NCI-H1694 (cell line): ENCODE measurements around the gene ISG20.
A peak's percentile ranks its signal among the peaks of the same experiment; 100 is the strongest.
"Not testable (repeated sequence)": the region's sequence is repeated elsewhere in the genome, so short reads cannot be mapped to it uniquely, and the experiment has no call there.

ENCODE experiments used
- DNase-seq: peaks from one replicate; lab custom pipeline; 2025; lab: John Stamatoyannopoulos, UW

The ISG20 gene

DNA sequence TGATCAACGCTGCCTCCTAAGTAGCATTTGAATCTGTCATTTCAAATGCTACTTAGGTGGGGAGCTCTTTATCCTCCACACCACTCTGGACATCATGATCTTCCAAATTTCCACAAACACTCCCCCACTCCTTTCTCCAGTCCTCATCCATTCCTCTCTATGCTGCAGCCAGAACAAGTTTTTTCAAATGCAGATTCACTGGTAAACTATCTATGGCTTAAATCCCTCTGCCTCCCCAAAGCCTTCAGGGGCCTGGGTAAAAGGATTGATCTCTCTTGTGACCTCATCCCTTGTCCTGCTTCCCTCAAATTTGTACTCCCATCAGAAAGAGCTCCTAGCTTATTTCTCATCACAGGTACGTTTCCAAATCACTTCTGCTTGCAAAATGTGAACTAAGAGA lies 19.0 kb upstream of the ISG20 start:
- DNase-seq = no peak

DNA sequence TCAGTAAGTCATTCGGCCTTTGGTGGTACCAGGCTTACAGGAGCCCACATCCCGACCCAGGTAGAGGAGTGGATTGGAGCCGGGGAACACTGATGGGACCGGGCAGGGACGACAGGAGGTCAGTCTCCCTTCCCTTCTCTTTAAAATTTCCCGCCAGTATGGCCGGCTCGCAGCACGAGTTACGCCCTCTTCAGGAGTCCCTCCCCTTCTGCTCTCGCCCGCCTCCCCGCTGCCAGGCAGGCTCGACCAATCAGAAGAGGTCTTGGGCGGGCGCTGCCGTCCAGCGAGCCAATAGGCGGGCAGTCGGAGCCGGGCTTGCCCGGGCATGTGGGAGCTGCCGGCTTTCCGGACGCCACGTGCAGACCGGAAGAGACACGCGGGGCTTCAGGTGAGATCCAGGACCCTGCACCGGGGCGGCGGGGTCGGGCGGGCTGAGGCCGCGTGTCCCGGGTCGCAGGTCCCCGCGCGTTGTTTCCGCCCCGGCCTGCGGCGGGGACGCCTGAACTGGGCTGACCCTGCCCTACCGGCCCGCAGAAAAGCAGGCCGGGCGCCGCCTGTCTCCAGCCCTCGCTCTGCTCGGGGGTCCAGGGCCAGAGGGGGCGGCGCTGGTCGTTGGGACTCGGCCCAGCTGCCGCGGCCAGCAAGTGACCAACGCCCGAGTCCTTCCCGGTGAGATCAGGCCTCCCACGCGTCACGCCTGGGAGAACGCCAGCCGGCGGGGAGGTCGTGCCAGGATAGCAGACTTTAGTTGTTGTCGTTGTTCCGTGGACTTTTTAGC lies 17.6 kb upstream of the ISG20 start, which contains the start of gene AEN:
TSS of gene AEN (plus strand) at position 346 of the 778 bp plus-strand sequence. CDS start 4,870 bp downstream, outside the sequence.
- DNase-seq = peak; percentile 81

DNA sequence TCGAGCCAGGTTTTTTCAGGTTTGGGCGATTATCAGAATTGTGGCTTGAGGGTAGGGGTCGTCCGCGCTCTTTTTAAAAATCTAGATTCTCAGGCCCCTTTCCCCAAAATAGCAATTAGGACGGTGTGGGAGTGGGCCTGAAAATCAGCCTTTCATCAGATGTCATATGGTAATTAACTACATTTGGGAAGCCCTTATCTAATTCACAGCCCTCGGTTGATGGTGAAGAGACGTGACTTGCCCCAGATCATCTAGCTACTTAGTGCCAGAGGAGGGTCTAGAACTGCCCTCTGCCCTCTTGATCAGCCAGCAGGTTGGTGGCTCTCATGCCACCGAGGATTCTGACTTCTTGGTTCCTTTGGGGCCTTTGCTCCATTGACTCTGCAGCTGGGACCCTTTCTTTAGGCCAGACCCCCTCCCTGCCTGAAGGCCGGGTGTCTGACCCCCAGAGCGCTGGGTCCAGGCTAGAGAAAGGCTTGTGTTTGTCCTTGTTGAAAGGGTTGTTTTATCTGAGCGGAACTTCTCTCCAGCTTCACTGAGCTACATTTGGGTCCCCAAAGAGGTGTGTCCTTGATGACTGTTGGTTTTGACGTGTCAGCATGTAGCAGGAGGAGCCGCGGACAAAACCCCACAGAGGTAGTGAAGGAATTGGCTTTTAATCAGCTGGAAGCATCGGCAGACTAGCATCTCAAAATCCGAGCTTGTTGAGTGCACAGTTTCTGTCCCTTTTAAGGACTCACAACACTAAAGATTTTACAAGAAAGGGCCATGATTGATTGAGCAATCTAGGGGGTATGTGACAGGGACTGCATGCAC lies 16.8 kb upstream of the ISG20 start:
- DNase-seq = no peak

DNA sequence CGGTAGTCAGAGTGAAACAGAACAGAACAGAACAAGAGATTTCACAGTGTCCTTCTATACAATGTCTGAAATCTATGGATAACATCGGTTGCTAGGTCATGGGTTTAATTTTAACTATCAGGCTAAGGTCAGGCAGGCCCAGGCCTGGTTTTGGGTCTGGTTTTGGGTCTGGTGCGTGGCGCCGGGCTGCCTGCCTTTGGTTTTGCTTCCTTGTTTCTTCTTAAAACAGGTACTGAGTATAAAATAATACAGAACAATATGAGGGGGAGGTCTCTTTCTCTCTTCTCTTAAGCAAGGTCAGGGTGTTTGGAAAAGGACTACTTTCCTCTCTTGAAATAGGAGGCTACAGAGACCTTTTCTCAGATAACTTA lies 16.2 kb upstream of the ISG20 start:
- no peak for DNase-seq

DNA sequence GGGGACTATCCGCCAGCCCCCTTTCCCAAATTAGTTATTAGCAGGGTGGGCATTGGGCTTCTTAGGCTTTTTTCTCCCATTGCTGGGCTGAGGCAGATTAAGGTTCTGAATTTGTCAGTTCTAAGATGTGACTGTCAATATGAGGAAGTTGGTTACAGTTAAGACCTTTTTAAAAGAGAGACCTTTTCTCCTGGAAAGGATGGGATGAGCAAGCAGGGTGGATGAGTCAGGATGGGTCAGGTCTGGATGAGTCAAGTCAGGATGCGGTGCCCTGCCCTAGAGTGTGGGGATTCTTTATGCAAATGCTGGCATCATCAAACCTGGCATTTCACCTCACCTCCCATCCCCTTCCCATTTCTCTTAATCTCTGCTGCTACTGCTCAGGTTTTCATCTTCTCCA lies 15.8 kb upstream of the ISG20 start:
- DNase-seq = no peak

DNA sequence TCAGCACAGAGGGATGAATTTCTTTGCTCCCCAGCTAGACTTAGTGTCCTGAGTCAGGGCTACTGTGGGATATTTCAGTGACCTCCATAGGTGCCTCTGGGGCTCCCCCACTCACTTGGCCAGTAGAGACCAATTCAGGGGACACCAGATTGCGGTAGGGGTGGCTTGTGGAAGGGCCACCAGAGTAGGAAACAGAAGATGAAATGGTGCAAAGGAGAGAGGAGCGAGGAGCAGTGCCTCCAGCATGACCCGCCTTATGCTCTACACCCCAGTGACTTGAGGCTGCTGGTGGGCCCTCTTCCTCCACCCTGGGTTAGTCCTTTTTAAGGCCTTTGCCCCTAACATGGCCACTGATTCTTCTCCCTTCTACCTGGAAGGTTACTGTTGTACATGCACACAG lies 15.2 kb upstream of the ISG20 start:
- no peak for DNase-seq

DNA sequence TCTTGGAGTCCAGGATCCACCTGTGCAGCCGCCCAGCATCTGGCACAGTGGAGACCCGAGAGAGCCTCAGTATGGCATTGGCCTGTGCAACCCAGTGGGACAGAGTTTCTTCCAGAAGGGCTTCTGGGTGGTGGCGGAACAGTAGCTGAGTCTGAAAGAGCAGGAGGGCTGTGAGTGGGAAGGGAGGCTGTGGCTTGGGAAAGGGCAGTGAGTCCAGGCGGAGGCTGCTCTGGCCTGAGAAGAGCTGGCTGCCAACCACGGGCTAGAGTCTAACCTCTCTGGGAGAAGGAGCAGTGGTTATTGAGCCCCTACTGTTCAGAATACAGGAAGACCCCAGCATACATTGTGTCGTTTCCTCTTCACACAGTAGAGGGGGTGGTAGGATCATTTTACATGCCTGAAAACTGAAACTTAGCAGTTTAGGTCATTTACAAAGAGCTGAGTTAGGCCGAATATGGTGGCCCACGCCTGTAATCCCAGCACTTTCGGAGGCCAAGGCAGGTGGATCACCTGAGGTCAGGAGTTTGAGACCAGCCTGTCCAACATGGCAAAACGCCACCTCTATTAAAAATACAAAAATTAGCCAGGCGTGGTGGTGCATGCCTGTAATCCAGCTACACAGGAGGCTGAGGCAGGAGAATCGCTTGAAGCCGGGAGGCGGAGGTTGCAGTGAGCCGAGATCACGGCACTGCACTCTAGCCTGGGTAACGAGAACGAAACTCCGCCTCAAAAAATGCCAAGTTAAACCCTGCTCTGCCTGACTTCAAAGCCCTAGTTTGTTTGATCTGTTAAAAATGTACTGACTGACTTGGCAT lies 14.5 kb upstream of the ISG20 start:
- DNase-seq = no peak

DNA sequence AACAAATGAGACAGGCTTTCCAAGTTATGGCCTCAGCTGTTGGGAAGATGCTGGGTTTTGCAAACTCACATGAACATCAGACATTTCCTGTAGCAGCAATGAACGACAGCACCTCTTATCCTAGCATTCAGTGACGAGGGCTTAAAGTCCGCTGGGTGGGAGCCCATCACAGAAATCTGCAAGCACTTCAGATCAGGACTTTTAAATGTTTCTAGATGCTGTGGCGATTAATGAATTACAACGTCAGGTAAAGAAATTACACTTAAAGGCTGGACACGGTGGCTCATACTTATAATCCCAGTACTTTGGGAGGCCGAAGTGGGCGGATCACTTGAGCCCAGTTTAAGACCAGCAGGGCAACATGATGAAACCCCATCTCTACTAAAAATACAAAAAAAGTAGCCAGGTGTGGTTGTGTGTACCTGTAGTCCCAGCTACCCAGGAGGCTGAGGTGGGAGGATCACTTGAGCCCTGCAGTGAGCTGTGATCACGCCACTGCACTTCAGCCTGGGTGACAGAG lies 13.8 kb upstream of the ISG20 start:
- no peak for DNase-seq

DNA sequence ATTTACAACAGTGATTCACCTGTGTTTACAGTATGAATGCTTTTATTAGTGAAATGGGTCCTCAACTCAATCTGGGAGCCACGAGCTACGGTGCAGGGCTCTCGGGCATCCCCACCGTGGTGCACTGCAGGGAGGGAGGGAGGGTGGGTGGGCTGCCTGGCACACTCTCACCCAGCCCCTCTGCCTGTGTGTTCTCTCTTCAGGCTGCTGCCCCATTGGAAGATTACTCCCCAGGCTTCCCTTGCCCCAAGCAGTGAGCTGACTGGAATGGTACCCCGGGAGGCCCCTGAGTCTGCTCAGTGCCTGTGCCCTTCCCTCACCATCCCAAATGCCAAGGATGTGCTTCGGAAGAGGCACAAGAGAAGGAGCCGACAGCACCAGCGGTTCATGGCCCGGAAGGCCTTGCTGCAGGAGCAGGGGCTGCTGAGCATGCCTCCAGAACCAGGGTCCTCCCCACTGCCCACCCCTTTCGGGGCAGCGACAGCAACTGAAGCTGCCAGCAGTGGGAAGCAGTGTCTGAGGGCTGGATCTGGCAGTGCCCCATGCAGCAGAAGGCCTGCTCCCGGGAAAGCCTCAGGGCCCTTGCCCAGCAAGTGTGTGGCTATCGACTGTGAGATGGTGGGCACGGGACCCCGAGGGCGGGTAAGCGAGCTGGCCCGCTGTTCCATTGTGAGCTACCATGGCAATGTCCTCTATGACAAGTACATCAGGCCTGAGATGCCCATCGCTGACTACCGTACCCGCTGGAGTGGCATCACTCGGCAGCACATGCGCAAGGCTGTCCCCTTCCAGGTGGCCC lies 12.7 kb upstream of the ISG20 start:
- DNase-seq = no peak

DNA sequence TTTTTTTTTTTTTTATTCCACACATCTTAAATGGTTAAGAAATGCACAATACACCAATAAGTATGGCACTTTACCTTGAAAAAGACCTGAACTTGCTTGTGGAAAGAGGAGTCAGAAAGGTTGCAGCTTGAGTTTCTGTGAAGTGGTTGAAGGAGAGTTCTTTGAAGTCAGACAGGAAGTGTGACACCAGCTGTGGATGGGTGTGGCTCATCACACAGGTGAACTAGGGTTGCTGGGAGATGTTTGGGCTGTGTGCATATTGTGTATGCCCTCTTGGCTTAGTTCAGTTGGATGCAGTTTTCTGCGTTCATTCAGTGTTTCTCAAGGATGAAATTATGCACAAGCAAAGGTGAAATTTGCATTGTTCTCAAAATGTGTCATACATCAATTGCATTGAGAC lies 11.4 kb upstream of the ISG20 start:
- no peak for DNase-seq

DNA sequence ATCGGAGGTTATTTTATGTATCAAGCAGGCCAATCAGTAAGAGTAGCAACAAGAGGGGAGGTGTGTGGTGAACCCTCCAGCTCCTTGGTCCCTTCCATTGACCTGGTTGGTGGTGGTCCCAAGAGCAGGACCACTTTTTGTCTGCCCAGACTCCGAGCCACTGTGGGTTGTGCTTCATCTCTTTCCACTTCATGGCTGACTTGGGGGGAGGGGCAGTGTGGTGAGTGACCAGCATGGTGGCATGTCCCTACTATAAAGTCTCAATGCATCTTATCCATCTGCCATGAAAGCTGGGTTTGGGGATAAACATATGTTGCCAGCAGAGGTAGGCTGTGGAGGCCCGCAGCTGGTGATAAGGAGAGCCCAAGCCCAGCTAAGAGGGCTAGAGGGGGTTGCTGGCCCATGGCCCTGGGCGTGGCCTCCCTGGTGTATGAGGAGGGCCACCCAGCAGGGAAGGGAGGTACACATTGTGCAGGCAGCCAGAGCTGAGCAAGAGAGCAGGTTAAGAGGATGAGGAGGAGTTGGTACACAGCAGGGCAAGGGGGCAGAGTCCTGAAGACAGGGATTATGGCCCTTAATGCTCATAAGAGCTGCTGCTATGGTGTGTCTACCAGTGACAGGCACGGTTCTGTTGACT lies 10.7 kb upstream of the ISG20 start:
- no peak for DNase-seq

DNA sequence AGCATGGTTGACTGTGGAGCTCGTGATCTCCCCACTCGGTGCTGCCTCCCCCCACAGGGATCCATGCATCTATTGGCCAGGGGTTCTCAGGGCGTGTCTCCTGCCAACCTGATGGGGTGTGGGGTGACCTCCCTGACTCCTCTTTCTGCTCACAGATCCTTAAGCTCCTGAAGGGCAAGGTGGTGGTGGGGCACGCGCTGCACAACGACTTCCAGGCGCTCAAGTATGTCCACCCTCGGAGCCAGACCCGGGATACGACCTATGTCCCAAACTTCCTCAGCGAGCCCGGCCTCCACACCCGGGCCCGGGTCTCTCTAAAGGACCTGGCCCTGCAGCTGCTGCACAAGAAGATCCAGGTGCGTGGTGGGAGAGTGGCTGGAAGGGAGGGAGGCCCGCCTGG lies 9.7 kb upstream of the ISG20 start:
- DNase-seq = no peak

DNA sequence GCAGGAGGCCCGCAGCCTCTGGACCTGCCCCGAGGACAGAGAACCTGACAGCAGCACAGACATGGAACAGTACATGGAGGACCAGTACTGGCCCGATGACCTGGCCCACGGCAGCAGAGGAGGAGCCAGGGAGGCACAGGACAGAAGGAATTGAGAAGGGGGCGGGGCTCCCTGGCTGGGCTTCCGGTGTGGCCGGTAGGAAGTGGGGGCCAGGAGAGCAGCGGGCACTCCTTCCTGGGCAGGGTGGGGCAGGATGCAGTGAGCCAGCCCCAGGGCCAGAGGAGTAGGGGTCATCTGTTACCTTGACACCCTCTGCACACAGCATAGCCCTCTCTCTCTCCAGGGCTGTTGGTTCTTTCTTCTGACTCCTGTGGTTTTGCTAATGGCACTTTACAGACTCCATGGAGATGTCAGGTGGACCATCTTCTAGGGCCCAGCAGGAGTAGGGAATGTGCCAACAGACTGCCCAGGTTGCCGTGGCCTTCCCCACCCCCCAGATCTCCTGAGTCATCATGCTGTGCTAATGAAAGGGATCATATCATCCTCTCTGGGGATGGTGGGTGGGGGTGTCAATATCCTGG lies 8.6 kb upstream of the ISG20 start:
- DNase-seq = no peak

DNA sequence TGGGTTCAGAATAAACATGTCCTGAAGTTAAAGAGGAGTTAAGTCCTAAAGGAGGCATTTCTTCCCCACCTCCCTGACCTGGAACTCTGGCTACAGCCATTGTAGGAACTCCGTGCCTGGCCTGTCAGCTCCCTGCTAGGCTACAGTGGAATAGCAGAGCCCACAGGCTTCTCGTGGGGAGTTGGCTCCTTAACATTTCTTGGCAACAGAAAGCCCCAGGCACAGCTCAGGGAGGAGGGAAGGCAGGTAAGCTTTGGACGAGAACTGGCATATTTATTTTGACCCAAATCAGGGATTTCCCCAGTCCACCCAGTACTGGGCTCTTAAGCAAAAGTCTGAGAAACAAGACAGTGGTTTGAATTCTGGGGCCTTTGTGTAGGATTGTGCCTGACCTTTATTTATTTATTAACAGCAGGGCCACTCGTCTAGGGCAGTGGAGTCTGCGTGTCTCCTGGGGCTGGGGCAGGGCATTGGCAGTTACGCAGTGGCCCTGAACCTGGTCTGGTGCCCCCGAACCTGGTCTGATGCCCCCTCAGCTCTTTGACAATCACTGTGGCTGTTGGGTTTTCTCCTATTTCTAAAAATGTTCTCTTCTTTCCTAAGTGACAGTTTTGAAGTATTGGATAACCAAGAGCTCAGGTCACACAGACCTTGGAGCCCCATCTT lies 7.9 kb upstream of the ISG20 start:
- no peak for DNase-seq

DNA sequence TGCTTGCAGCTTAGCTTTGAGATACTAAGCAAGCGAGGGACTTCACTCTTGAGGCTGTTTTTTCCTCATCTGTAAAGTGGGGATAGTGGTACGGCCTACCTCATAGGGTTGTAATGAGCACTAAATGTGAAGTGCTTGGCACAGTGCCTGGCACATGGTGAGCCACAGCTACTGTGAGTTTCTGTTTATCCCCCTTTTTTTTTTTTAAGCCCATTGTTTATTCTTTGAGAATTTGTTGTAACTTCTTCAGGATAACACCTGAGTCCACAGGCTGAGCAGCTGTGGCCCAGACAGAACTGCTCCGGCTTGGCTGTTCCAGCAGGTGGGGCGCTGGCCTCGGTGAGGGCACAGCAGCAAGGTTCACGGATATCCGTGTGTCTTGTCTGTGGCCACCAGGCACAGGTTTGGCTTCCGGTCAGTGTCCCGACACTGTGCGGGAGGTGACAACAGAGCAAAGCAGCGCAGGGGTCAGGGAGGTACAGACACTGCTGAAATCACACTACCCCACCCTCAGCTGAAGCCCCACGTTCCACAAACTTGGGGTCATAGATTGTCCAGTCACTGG lies 7.3 kb upstream of the ISG20 start:
- DNase-seq = no peak

DNA sequence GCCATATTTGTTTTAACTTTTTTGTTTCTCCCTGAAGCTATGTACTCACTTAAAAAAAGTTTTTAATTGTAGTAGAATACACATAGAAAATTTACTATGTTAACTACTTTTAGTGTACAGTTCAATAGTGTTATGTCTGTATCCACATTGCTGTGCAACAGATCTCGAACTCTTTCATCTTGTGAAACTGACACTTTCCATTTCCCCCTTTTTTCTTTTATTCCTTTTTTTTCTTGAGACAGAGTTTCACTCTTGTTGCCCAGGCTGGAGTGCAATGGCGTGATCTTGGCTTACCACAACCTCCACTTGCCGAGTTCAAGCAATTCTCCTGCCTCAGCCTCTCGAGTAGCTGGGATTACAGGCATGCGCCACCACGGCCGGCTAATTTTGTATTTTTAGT lies 6.0 kb upstream of the ISG20 start:
- DNase-seq = not testable (repeated sequence)

DNA sequence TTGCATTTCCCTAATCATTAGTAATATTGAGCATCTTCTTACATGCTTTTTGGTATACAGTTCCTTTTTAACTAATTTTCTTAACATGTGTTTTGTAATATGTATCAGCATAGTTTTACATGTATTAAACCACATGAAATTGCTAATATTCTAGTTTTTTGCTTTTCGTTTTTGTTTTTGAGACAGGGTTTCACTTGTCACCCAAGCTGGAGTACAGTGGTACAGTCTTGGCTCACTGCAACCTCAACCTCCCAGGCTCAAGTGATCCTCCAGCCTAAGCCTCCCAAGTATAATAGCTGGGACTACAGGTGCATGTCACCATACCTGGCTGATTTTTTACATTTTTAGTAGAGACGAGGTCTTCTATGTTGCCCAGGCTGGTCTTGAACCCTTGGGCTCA lies 4.4 kb upstream of the ISG20 start:
- no peak for DNase-seq

DNA sequence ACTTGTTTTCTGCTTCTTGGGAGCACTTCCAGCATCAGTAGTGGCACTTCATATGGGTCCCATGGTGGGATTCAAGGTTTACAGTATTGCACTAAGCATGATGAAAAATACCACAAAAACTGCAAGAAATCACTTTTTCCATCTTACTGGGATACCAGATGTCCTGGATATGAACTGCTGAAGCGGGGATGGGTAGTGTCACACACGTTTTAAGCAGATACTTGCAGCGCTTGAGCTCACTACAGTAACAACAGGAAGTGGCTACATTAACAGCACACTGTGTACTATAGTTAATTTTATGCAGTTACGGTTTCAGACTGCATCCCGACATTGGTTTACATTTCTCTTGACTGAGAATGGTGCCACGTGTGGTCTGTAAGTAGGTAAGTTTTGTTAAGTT lies 3.5 kb upstream of the ISG20 start:
- no peak for DNase-seq

DNA sequence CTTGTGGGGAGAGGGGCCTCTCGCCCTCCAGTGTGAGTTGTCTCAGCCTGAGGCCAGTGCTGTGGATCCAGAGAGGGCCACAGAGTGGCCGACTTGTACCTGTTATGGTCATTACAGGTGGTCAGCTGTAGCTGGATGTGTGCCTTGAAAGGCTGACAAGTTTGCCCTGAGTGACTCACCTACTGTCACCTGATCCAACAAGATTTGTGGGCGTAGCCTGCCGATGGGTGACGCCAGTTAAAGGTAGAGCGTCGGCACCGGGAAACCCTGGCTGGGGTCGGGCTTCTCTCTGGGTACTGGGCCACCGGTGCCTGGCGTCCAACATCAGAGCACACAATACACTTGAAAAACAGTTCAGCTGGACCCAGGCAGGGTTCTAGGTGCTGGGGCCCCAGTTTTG lies 2.8 kb upstream of the ISG20 start:
- DNase-seq = no peak

DNA sequence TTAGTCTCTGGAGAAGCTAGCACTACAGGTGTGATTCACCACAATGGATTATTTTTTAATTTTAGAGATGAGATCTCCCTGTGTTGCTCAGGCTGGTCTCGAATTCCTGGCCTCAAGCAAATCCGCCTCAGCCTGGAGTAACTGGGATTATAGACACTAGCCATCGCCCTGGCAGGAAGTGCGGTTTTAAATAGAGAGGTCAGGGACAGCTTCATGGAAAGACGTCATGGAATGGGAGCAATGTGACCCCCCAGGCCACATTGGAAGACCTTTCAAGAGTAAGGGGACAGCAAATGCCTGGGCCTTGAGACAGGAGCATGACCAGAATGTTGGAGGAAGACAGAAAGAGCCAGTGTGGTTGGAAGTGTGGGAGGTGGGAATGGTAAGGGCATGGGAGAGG lies 2.2 kb upstream of the ISG20 start:
- DNase-seq = no peak
